Body of pancreas (tissue), 4 donors: ENCODE measurements around the gene ARHGAP6.

Experiments used
- POLR2A ChIP-seq, 3 donors: fragments of 450-650 bp; IDR thresholded peaks; one replicate each; pipeline ENCODE4 v1.6.1; 2016; ENCODE audit warnings: antibody characterized with exemption in 3 of 3, mild to moderate bottlenecking in 2 of 3
- TF ChIP-seq, protein P1 (sequence below), 7 experiments: fragments of 450-650 bp in 4 of 7; fragments of 200-600 bp in 3 of 7; sonication (generic) in 3 of 7; IDR thresholded peaks; one replicate each; pipeline ENCODE4 v1.5.1; 2016 to 2019; ENCODE audit warnings: antibody characterized with exemption in 7 of 7

- TF ChIP-seq, protein P1, sequence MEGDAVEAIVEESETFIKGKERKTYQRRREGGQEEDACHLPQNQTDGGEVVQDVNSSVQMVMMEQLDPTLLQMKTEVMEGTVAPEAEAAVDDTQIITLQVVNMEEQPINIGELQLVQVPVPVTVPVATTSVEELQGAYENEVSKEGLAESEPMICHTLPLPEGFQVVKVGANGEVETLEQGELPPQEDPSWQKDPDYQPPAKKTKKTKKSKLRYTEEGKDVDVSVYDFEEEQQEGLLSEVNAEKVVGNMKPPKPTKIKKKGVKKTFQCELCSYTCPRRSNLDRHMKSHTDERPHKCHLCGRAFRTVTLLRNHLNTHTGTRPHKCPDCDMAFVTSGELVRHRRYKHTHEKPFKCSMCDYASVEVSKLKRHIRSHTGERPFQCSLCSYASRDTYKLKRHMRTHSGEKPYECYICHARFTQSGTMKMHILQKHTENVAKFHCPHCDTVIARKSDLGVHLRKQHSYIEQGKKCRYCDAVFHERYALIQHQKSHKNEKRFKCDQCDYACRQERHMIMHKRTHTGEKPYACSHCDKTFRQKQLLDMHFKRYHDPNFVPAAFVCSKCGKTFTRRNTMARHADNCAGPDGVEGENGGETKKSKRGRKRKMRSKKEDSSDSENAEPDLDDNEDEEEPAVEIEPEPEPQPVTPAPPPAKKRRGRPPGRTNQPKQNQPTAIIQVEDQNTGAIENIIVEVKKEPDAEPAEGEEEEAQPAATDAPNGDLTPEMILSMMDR (IDR thresholded peaks at IDR 0.05) = no peak
- no peak for TF ChIP-seq POLR2A (IDR thresholded peaks at IDR 0.05)
Observed at GRCh38 chrX:11272290-11272689, 393.4 kb downstream of the ARHGAP6 start.
